Neural progenitor cell (in vitro differentiated cells): Measurements from ENCODE around the gene ZNF536. TPM values are rescaled to one million over a fixed set of nuclear protein-coding genes. Genes with fewer than 3 reads are reported as not detected.
"Not testable (repeated sequence)": the region's sequence is repeated elsewhere in the genome, so short reads cannot be mapped to it uniquely, and the experiment has no call there.

Experiments used
- DNase-seq: peaks from one replicate; pipeline ENCODE4 v3.0.0-alpha.2; 2016; ENCODE audit warnings: low spot score
- H2AFZ ChIP-seq: fragments of 200-600 bp; sonication (generic); replicated peaks from 2 replicates; pipeline ENCODE4 v1.6.1; 2016; ENCODE audit warnings: antibody characterized with exemption
- H3F3A ChIP-seq: fragments of 200-600 bp; sonication (generic); 2 replicates; pipeline ENCODE4 v1.6.1; 2016; ENCODE audit warnings: antibody characterized with exemption, low read depth
- H3K27ac ChIP-seq: fragments of 200-600 bp; sonication (generic); 2 replicates; pipeline ENCODE4 v1.5.1; 2016; ENCODE audit warnings: mild to moderate bottlenecking
- H3K27me3 ChIP-seq: fragments of 200-600 bp; sonication (generic); 2 replicates; pipeline ENCODE4 v1.6.1; 2016; ENCODE audit warnings: mild to moderate bottlenecking, moderate library complexity
- H3K36me3 ChIP-seq: fragments of 200-600 bp; sonication (generic); 2 replicates; pipeline ENCODE4 v1.5.1; 2016
- H3K4me1 ChIP-seq: fragments of 200-600 bp; sonication (generic); 2 replicates; pipeline ENCODE4 v1.6.1; 2016; ENCODE audit warnings: mixed run types
- H3K4me2 ChIP-seq: fragments of 200-600 bp; sonication (generic); 2 replicates; pipeline ENCODE4 v1.6.1; 2016
- H3K4me3 ChIP-seq: fragments of 200-600 bp; sonication (generic); 2 replicates; pipeline ENCODE4 v1.5.1; 2016
- H3K79me2 ChIP-seq: fragments of 200-600 bp; sonication (generic); 2 replicates; pipeline ENCODE4 v1.6.1; 2016; ENCODE audit warnings: low read depth
- H3K9ac ChIP-seq: fragments of 200-600 bp; sonication (generic); 2 replicates; pipeline ENCODE4 v1.6.1; 2016
- H3K9me3 ChIP-seq: fragments of 200-600 bp; sonication (generic); 2 replicates; pipeline ENCODE4 v1.5.1; 2016; ENCODE audit warnings: low read depth
- H4K20me1 ChIP-seq: fragments of 200-600 bp; sonication (generic); 2 replicates; pipeline ENCODE4 v1.6.1; 2016; ENCODE audit warnings: low read depth
- H3K27ac Mint-ChIP-seq: 3 replicates; pipeline ENCODE4 v1.8.0; 2021; ENCODE audit warnings: mixed read lengths
- H3K27me3 Mint-ChIP-seq: 2 replicates; pipeline ENCODE4 v1.8.0; 2022; ENCODE audit warnings: low read depth, mild to moderate bottlenecking, inconsistent platforms, moderate library complexity, mixed read lengths; ENCODE audit not compliant: insufficient read depth
- H3K36me3 Mint-ChIP-seq: 3 replicates; pipeline ENCODE4 v1.8.0; 2021; ENCODE audit warnings: mixed read lengths
- H3K4me1 Mint-ChIP-seq: 3 replicates; pipeline ENCODE4 v1.8.0; 2021; ENCODE audit warnings: mixed read lengths
- H3K4me3 Mint-ChIP-seq: 3 replicates; pipeline ENCODE4 v1.8.0; 2021; ENCODE audit warnings: mild to moderate bottlenecking, moderate library complexity, mixed read lengths
- H3K9me3 Mint-ChIP-seq: 3 replicates; pipeline ENCODE4 v1.8.0; 2020; ENCODE audit warnings: mixed read lengths
- EZH2 ChIP-seq: fragments of 200-600 bp; sonication (generic); IDR thresholded peaks from 2 replicates; pipeline ENCODE4 v1.6.1; 2017; ENCODE audit warnings: antibody characterized with exemption, mild to moderate bottlenecking, moderate library complexity
- EZH2phosphoT487 ChIP-seq: fragments of 200-600 bp; sonication (generic); IDR thresholded peaks from 2 replicates; pipeline ENCODE4 v1.6.1; 2017; ENCODE audit warnings: antibody characterized with exemption
- total RNA-seq: library from RNA; depleted of rRNA; stranded (reverse); fragments of >200 nt; gene quantifications from 2 replicates; pipeline ENCODE4 v1.2.3, GENCODE V29; 2015; ENCODE audit warnings: low replicate concordance
- TF ChIP-seq, protein P1 (sequence below): fragments of 200-600 bp; sonication (generic); IDR thresholded peaks from 2 replicates; pipeline ENCODE4 v1.5.1; 2017; ENCODE audit warnings: antibody characterized with exemption, mild to moderate bottlenecking

Gene ZNF536
- total RNA-seq, 1 donor from 2014 or later, result 0.24 TPM

DNA sequence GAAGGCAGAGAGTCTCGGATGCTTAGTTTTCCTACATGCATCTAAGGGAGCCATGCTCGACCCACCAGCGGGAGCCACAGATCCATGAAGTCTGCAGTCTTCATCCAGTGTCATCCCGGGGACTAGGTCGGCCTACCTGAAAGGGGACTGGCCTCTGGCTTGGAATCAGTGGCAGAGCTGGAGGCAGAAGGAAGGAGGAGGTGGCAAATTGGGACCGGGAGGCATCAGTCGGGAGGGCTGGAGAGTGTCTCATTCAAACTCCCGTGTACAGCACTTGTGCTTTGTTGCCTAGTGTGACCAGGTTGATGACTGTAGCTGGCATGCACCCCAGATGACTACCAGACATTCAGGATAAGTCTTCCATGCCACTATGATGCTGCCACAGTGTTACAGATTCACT is 26.5 kb upstream of the ZNF536 start:
- DNase-seq, result no peak

DNA sequence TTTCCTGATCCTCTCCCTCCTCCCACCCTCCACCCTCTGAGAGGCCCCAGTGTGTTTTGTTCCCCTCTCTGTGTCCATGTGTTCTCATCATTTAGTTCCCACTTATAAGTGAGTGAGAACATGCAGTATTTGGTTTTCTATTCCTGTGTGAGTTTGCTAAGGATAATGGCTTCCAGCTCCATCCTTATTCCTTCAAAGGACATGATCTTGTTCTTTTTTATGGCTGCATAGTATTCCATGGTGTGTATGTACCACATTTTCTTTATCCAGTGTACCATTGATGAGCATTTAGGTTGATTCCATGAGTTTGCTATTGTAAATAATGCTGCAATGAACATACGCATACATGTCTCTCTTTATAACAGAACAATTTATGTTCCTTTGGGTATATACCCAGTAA is 25.7 kb upstream of the ZNF536 start:
- H3K4me3 ChIP-seq, H3K4me2 ChIP-seq, H3K27me3 ChIP-seq, H3K79me2 ChIP-seq, H4K20me1 ChIP-seq, H3K9ac ChIP-seq, H2AFZ ChIP-seq, H3K36me3 Mint-ChIP-seq, H3K27ac Mint-ChIP-seq, H3K9me3 ChIP-seq, H3F3A ChIP-seq, DNase-seq, H3K9me3 Mint-ChIP-seq, H3K4me1 ChIP-seq, H3K27ac ChIP-seq, H3K27me3 Mint-ChIP-seq, H3K36me3 ChIP-seq, H3K4me3 Mint-ChIP-seq: not testable (repeated sequence)
- H3K4me1 Mint-ChIP-seq, result peaks cover 30% of the 10 kb centered on the region

More for the DNA sequence above, 26.5 kb upstream of the ZNF536 start:
- Histone ChIP-seq H4K20me1 (no peaks in the 10 kb centered on the region), H3F3A (no peaks in the 10 kb centered on the region), H3K9me3 (no peaks in the 10 kb centered on the region), H3K4me3 (no peak overlapping the region), H3K4me2 (no peak overlapping the region), H2AFZ (no peak overlapping the region), H3K27ac (no peak overlapping the region), H3K4me1 (no peaks in the 10 kb centered on the region), H3K9ac (no peak overlapping the region), H3K79me2 (no peaks in the 10 kb centered on the region), H3K36me3 (no peaks in the 10 kb centered on the region), H3K27me3 (no peaks in the 10 kb centered on the region)
- no peak overlapping the region for H3K27ac Mint-ChIP-seq
- H3K27me3 Mint-ChIP-seq, result no peaks in the 10 kb centered on the region
- no peaks in the 10 kb centered on the region for H3K9me3 Mint-ChIP-seq
- TF ChIP-seq EZH2phosphoT487, result no peak
- TF ChIP-seq EZH2, result no peak
- TF ChIP-seq, protein P1, sequence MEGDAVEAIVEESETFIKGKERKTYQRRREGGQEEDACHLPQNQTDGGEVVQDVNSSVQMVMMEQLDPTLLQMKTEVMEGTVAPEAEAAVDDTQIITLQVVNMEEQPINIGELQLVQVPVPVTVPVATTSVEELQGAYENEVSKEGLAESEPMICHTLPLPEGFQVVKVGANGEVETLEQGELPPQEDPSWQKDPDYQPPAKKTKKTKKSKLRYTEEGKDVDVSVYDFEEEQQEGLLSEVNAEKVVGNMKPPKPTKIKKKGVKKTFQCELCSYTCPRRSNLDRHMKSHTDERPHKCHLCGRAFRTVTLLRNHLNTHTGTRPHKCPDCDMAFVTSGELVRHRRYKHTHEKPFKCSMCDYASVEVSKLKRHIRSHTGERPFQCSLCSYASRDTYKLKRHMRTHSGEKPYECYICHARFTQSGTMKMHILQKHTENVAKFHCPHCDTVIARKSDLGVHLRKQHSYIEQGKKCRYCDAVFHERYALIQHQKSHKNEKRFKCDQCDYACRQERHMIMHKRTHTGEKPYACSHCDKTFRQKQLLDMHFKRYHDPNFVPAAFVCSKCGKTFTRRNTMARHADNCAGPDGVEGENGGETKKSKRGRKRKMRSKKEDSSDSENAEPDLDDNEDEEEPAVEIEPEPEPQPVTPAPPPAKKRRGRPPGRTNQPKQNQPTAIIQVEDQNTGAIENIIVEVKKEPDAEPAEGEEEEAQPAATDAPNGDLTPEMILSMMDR, result no peak
- no peak overlapping the region for H3K4me3 Mint-ChIP-seq
- peaks cover 33% of the 10 kb centered on the region for H3K4me1 Mint-ChIP-seq
- H3K36me3 Mint-ChIP-seq, result no peaks in the 10 kb centered on the region

DNA sequence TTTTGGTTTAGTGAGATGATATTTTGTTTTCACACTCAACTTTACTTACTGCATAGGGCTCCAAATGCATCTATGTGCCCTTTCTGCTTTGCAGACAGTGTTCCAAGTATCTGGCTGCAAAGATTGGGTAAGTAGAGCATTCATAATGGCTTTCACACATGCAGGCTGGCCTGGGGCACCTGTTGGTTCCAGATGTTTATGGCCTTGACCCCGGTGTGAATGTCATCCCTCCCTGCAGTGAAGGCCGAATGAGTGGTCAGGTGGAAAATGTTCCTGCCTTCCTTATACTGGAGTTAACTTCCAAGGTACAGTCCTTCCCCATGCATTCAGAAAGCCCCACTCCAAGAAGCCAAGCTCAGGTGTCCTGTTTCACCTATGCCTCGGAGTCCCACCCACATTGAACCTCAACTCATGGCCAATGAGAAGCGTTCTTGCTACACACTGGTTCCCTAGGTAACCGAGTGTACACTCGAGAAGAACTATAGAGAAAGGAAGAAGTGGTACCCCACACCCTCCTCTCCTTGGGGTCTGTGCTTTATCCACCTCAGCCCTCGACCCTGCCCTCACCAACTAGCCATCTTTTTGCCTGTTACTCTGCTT is 23.0 kb upstream of the ZNF536 start:
- Histone ChIP-seq H3K79me2 (no peaks in the 10 kb centered on the region), H3F3A (no peaks in the 10 kb centered on the region), H3K36me3 (no peaks in the 10 kb centered on the region), H3K4me2 (no peak overlapping the region), H3K27me3 (no peaks in the 10 kb centered on the region), H4K20me1 (no peaks in the 10 kb centered on the region), H3K4me3 (no peak overlapping the region), H3K9ac (no peak overlapping the region), H3K9me3 (no peaks in the 10 kb centered on the region), H3K4me1 (no peaks in the 10 kb centered on the region), H3K27ac (no peak overlapping the region), H2AFZ (no peak overlapping the region)
- no peak overlapping the region for H3K27ac Mint-ChIP-seq
- H3K36me3 Mint-ChIP-seq, result no peaks in the 10 kb centered on the region
- no peaks in the 10 kb centered on the region for H3K27me3 Mint-ChIP-seq
- H3K9me3 Mint-ChIP-seq, result no peaks in the 10 kb centered on the region
- DNase-seq, result no peak
- no peak overlapping the region for H3K4me3 Mint-ChIP-seq
- peaks cover 34% of the 10 kb centered on the region for H3K4me1 Mint-ChIP-seq
- TF ChIP-seq, protein P1, result no peak
- no peak for TF ChIP-seq EZH2
- TF ChIP-seq EZH2phosphoT487, result no peak

DNA sequence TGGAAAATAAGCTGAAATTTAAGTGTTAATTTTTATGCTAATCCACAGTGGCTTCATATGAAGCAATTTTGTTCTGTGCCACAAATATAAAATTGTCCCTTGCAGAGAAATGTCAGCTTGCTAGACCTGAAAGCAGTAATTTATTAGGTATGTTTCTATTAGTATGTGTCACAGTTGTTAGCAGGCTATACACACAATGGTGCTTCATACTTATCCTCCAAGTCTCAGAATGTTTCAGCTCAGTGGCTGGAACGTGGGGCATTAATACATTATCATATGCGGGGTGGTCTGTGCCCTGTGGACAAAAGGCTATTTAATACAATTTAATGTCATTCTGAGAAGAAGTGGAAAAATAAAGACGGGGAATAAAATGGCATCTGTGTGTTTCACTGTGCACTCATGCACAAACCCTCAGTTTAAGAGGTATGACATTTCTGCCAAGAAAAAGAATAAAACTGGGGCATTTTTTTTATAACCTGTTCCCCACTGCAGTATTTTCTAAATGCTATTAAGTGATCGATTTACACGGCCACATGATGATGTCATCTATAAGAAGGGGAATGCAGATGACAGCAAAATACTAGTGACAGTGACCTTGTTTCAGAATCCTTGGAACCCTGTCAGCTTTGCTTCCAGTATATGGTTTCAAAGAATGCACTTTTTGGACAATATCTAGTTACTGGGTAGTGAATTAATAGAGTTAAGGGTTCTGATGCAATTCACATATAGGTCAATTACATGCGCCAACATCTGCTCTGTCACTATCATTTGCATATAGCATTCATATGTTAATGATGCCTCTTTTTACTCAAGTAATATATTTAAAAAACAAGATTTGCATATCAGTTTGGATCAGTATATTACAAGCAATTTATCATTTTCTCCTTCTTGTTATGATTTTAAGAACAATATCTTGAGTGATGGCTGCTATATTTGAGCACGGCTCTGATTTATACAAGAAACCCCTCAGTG is 21.2 kb upstream of the ZNF536 start:
- no peaks in the 10 kb centered on the region for H4K20me1 ChIP-seq
- H3K9me3 Mint-ChIP-seq, result no peaks in the 10 kb centered on the region
- no peaks in the 10 kb centered on the region for H3K36me3 ChIP-seq
- peaks cover 7% of the 10 kb centered on the region for H3K36me3 Mint-ChIP-seq
- H3K4me1 Mint-ChIP-seq, result peaks cover 34% of the 10 kb centered on the region
- no peaks in the 10 kb centered on the region for H3K79me2 ChIP-seq
- no peak overlapping the region for H2AFZ ChIP-seq
- no peak overlapping the region for H3K4me2 ChIP-seq
- H3K9ac ChIP-seq, result no peak overlapping the region
- no peaks in the 10 kb centered on the region for H3K9me3 ChIP-seq
- H3K27me3 ChIP-seq, result no peaks in the 10 kb centered on the region
- TF ChIP-seq, protein P1, result no peak
- TF ChIP-seq EZH2phosphoT487 (no peak), EZH2 (no peak)
- no peak for DNase-seq
- H3F3A ChIP-seq, result no peaks in the 10 kb centered on the region
- no peaks in the 10 kb centered on the region for H3K27me3 Mint-ChIP-seq
- H3K4me3 Mint-ChIP-seq, result no peak overlapping the region
- H3K4me3 ChIP-seq, result no peak overlapping the region
- no peaks in the 10 kb centered on the region for H3K4me1 ChIP-seq
- no peak overlapping the region for H3K27ac ChIP-seq
- no peak overlapping the region for H3K27ac Mint-ChIP-seq
